GM08714 (cell line): ENCODE results near the gene NT5DC4.

Experiments used
- H3K4me3 ChIP-seq: fragments of 200-500 bp; sonication (Bioruptor generic); 2 replicates; pipeline ENCODE4 v1.5.1; 2014; ENCODE audit warnings: mild to moderate bottlenecking, low read length, inconsistent platforms
- ZNF274 ChIP-seq: IDR thresholded peaks from 2 replicates; pipeline ENCODE4 v1.6.1; 2012; ENCODE audit warnings: mild to moderate bottlenecking, low read depth, low read length

Gene NT5DC4

GRCh38 chr2:112737542-112738232, 16.9 kb downstream of the NT5DC4 start:
- TF ChIP-seq ZNF274 = no peak
- no peak overlapping the region for H3K4me3 ChIP-seq

GRCh38 chr2:112740527-112740926, 19.7 kb downstream of the NT5DC4 start:
- no peak for TF ChIP-seq ZNF274
- no peak overlapping the region for H3K4me3 ChIP-seq

GRCh38 chr2:112749755-112750559, 29.1 kb downstream of the NT5DC4 start:
- TF ChIP-seq ZNF274 = no peak

DNA sequence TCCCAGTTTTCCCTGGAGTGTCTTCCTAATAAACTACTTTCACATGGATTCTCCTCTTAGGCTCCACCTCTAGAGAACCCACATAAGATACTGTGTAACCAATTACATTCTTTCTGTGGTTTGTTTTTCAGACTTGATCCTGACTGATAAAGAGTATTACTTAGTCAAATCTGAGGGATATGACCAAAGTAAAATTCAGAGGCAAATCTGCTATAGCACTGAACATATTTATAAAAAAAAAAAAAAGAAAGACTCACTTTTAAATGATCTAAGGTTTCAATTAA, 29.7 kb downstream of the NT5DC4 start:
- no peak for TF ChIP-seq ZNF274
- no peak overlapping the region for H3K4me3 ChIP-seq

More at GRCh38 chr2:112749755-112750559, 29.1 kb downstream of the NT5DC4 start:
- H3K4me3 ChIP-seq = no peak overlapping the region

DNA sequence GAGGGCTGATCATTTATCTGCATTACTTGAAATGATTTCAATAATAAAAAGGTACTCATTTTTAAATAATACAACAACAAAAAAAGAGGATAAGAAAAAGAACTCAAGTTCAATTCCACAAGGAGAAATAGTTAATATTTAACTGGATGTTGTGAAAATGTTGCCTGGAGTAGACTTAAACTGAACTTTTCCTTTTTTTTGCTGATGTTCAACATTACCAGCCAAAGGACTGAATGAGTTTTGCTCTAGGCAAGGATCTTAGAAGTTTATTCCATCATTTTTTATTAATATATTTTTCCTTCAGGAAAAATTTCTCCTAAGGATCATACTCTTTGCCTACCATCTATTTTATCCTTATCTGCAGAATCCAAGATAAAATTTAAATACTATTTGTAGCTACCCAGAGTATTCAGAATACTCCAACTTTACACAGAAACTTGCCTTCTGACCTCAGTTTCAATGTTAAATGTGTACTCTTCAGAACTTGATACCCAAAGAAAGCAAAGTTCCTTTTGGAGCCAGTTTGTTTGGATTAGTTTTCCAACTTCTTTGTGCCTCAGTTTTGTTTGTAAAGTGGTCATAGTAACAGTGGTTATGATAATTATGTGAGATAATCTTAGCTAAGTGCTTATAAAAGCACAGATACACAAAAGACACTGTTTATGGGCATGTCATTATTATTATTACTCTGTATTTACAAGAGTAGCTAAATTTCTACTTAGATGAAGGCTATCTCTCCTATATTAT, 30.8 kb downstream of the NT5DC4 start:
- no peak overlapping the region for H3K4me3 ChIP-seq
- no peak for TF ChIP-seq ZNF274

DNA sequence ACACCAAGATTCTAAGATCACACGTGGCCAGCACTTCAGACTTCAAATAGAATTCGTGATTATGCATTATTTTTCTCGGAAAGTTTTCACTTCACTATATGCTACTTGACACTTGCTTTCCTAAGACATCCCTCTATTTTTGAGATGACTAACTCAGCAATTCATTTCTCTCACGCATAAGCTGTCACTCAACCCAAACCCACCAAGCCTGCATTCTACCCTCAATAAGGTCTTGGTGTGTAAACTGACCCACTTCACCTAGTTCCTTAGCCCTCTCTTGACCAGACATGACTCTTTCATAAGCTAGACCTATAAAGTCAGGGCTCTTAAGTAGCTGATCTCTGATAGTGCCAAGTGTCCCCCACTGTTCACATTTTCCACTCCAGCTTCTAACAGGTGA, 31.8 kb downstream of the NT5DC4 start:
- no peak overlapping the region for H3K4me3 ChIP-seq
- TF ChIP-seq ZNF274 = no peak

- no peak for TF ChIP-seq ZNF274
- no peak overlapping the region for H3K4me3 ChIP-seq
These were observed 33.7 kb downstream of the NT5DC4 start for GRCh38 chr2:112754564-112754963.

GRCh38 chr2:112755444-112755843, 34.6 kb downstream of the NT5DC4 start:
- TF ChIP-seq ZNF274 = no peak
- no peak overlapping the region for H3K4me3 ChIP-seq

DNA sequence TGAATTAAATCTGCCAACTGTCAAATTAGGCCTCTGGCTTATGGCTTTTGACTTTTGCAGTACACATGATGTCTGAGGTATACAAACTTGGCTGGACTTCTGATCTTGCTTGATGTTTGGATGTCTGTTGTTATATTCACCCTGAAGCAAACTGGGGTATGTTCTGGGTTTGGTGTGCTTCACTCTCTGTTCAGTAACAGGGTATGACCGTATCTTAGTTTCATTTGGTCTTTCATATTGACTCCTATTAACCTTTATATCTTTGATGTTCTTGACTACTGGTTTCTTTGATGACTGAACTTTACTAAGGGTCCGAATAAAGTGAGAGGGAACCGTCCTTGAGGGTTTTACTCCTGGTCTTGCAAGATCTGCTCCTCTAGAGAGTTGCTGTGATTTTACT, 35.4 kb downstream of the NT5DC4 start:
- TF ChIP-seq ZNF274 = no peak
- H3K4me3 ChIP-seq = no peak overlapping the region

DNA sequence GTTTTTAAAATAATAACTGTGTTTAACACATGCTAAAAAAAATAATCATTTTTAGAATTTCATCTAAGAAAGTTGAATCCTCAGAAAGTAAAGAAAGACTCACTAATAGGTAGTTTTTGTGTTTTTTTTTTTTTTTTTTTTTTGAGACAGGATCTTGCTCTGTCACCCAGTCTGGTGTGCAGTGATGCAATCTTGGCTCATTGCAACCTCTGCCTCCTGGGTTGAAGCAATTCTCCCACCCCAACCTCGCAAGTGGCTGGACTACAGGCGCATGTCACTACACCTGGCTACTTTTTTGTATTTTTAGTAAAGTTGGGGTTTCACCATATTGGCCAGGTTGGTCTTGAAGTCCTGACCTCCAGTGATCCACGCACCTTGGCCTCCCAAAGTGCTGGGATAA, 36.4 kb downstream of the NT5DC4 start:
- H3K4me3 ChIP-seq = no peak overlapping the region
- no peak for TF ChIP-seq ZNF274

DNA sequence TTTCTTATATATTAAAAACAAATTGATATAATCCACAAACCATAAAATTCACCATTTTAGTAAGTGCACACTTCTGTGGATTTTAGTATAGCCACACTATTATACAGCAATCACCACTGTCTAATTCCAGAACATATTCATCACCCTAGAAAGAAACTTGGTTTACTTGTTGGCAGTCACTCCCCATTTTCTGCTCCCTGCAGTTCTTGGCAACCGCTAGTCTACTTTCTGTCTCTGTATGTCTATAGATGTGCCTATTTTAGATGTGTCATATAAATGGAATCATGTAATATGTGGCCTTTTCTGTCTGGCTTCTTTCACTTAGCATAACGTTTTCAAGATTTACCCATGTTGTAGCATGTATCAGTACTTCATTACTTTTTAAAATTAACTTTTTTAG, 37.9 kb downstream of the NT5DC4 start:
- no peak for TF ChIP-seq ZNF274
- H3K4me3 ChIP-seq = no peak overlapping the region

GRCh38 chr2:112760149-112760548, 39.3 kb downstream of the NT5DC4 start:
- H3K4me3 ChIP-seq = no peak overlapping the region
- no peak for TF ChIP-seq ZNF274

DNA sequence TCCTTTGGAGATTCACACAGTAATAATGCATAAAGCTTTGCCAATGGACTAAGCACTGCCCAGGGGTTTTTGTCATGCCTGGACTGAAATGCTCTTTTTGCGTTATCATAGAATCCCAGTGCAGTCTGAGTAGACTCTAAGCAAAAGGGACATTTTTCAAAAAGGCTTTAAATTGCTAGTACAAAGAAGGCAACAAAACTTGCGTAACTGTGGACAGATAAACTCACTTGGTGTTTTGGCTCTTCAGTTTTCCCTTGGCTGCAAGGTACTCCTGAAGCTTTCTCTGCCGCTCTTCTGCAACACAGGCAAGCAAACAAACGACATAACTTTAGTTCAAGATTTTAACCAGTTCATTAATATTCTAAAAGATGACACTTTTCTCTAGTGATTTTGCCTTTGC, 41.5 kb downstream of the NT5DC4 start:
- no peak for TF ChIP-seq ZNF274
- H3K4me3 ChIP-seq = no peak overlapping the region

DNA sequence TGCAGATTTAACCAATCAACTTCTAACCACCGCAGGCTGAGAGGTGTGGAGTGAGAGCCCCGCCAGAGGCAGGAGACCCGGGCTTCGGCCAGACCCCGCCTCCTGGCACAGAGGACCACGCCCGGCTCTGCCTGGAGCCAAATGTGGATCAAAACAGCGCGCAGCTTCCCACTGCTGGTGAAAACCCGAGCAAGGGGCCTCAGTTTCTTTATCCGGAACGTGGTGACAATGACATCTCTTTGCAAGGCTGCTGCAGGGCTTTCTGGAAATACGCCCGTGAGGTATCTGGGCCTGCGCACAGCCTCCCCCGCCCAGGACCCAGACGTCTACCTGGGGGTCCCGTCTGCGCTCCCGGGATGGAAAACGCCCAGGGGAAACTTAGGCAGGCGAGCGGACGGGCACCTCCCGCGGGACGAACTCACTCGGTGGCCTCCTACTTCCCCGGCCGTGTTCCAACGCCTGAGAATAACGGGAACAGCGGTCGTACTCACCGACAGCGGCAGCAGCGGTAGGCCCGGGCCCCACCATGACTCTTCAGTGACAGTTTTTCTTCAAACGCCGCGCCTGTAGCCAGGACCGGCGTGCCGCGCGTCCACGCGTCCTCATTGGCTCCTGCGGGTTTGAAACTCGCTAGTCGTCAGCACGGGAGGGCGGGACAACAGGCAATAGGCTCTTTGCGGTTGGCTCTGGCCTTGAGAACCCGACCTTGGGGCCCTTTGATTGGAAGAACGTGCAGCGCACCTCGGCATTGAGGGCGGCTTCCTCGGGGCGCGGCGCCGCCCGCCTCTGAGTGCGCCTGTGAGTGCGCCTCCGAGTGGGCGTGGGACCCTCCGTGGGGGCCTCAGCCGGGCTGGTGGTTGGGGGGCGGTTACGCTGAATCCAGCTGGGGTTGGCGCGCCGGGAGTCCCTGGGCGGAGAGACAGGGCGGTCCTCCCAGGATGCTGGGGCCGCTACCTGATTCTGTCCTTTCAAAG, 43.5 kb downstream of the NT5DC4 start, which contains the start of gene CKAP2L:
CKAP2L (minus strand) TSS at position 539 of the 974 bp plus-strand sequence; CDS start at position 528, 11 bp downstream.
- H3K4me3 ChIP-seq = peak within 1 kb of the TSS; percentile 91
- TF ChIP-seq ZNF274 = no peak
